ENCODE data around the gene CST3. TPM values are rescaled to one million over a fixed set of nuclear protein-coding genes. Genes with fewer than 3 reads are reported as not detected.
"Not testable (repeated sequence)": the region's sequence is repeated elsewhere in the genome, so short reads cannot be mapped to it uniquely, and the experiment has no call there.

CST3 gene
- 247 and 632 TPM in 2 replicates for total RNA-seq

DNA sequence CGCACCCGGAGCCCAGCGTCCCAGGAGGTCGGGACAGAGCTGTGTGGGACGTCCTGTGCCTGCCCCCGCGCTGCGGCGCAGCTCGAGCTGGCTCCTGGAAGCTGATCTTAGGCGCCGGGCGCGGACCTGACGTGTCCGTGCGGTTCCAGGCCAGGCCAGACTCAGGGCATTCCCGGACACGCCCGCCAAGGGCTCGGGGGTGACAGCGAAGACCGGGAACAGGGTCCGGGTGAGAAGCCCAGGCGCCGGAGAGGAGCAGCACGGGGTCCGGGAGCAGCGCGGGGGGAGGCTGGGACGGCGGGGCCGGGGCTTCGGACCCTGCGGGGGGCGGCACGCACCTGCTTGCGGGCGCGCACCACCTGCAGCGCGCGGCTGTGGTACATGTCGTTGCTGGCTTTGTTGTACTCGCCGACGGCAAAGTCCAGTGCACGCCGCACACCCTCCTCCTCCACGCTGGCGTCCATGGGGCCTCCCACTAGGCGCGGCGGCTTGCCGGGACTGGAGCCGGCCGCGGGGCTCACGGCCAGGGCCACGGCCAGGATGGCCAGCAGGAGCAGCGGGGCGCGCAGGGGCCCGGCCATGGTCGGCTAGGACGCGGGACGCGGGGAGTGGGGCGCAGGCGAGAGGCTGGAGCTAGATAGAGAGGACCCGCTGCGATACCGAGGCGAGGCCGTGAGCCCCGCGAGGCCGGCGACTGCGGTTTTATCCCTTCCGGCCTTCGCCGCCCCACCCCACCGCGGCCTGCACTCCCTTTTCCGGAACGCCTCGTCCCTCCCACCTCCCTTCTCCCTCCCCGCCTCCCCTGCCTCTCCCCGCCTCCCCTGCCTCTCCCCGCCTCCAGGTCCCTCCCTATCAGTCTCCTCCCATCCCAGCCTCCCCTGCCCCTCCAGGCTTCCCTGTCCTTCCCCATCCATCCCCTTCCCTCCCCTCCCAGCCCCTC lies at the start of gene CST3:
TSS of gene CST3 (minus strand) at position 674 of the 940 bp plus-strand sequence. CDS start at position 581, 93 bp downstream.
- peak; percentile 60 for DNase-seq (ENCODE audit: low read depth)

DNA sequence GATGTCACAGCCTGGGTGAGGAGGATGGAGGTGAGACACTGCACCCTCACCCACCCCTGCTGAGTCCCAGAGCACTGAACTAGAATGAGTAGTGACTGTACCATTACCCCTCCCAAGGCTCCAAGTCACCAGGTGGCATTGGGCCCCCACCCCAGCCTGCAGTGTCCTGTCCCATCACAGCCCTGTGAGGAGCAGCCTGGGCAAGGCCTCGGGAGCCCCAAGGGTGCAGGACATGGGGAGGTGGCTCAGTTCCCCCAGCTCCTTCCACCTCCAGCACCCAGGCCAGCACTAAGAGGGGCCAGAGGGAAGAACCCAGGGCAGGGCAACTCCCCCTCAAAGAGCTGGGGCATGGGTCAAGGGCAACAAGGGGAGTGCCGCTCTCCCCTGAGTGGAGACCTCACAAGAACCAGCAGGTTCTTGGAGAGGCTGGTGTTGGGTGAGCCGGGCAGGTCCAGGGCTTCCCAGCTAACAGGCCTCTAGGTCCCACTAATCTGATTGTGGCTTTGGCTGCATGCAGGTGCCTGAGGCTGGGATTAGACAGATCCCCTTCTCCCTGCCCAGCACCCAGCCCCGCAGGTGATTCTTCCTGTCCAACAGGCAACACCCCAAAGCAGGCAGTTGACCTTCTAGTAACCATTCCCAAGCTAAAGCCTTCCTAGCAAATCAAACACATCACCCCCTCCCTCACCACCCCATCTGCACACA lies 48.4 kb upstream of the CST3 start:
- no peak for DNase-seq (ENCODE audit: low read depth)

GRCh38 chr20:23685529-23685896 lies 47.8 kb upstream of the CST3 start:
- DNase-seq (ENCODE audit: low read depth) = not testable (repeated sequence)

- no peak for DNase-seq (ENCODE audit: low read depth)
Observed at GRCh38 chr20:23684261-23684660, 46.5 kb upstream of the CST3 start.

DNA sequence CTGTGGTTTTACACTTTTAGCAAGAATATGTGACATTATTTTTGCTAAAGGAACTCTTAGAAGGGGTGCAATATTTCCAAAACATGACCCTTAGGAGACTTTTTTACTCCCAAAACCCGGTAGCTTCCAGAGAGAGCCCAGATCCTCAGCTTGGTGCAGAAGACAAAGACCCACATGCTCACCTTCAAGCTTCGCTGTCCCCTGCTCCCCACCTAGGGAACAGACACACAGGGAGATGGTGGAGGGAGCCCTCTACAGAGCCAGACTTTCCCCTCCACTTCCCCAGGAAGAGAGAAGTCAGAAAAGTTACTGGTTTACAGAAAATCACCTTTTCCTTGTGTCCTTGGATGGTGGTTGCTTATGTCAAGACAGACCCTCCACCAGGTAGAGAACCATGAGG lies 46.1 kb upstream of the CST3 start:
- DNase-seq (ENCODE audit: low read depth) = no peak

GRCh38 chr20:23683281-23683680 lies 45.5 kb upstream of the CST3 start:
- no peak for DNase-seq (ENCODE audit: low read depth)

DNA sequence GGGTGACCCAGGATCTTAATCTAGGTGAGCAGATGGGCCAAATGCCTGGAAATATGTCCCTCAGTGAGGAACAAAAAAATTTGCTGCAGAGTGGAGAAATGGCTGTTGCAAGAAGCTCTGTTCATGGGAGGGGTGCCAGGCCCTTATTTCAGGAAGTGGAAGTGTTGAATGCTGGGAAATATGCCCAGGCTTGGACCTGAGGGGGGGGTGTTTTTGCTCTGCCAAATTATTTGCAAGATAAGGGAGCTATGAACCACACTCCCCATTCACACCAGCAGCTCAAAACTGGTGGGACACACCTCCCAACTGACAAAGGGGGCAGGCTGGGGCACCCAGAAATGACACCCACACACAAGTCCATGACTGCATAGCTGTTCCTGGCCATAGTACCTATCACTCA lies 42.4 kb upstream of the CST3 start:
- DNase-seq (ENCODE audit: low read depth) = no peak

- no peak for DNase-seq (ENCODE audit: low read depth)
Observed at GRCh38 chr20:23679133-23680092, 41.7 kb upstream of the CST3 start.

- DNase-seq (ENCODE audit: low read depth) = no peak
Observed at GRCh38 chr20:23673209-23673608, 35.5 kb upstream of the CST3 start.

DNA sequence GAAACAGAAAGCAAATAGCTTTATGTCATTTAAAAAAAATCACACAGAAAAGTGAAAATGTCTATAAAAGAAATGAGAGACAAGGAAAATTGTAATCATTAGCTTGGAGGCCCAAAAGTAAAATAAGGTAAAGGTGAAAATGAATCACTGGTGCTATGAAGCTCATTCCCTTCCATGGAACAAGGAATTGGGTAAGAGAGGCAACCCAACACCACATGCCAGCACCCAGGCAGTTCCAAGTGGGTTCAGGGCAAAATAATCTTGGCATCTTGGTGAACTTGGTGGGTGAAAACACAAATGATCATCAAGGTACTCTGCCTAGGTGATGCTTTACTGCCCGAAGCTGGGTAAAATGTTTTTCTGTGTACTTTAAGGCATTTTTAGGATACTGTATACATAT lies 34.4 kb upstream of the CST3 start:
- no peak for DNase-seq (ENCODE audit: low read depth)

DNA sequence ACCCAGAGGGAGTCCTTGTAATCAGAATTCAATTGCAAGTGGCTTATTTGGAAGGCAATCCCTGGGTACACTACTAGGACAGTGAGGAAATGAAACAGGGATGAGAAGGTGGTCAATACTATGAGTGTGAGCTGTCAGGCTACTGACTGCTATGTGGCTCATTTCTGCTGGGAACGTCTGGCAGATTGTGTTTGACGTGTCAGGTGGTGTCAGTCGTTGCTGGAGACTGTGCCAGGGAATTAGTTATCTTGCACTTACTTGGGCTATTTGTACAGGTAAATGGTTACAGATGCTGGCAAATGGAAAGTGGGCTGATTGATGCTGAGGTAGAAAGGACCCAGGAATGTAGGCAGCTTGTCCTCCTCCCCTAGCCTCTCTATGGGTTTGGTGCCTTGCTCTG lies 33.7 kb upstream of the CST3 start:
- no peak for DNase-seq (ENCODE audit: low read depth)

DNA sequence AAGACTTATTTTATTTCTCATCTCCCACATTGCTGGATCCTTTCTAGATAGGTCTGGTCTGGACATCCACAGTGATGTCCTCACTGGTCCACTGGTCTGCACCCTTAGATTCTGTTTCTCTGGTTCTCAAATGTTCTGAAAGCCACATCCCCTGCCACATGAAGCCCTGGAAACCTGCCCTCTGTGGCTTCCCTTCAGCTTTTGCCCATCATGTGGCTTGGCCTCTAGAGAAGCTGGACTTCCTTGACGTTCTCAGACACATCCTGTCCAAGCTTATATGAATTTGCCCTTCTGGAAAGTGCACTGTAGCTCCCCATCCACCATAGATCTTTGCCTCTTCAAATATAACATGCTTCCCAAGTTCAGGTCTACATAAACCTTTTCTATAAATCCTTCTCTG lies 32.6 kb upstream of the CST3 start:
- DNase-seq (ENCODE audit: low read depth) = no peak

- no peak for DNase-seq (ENCODE audit: low read depth)
Observed at GRCh38 chr20:23669866-23670265, 32.1 kb upstream of the CST3 start.

DNA sequence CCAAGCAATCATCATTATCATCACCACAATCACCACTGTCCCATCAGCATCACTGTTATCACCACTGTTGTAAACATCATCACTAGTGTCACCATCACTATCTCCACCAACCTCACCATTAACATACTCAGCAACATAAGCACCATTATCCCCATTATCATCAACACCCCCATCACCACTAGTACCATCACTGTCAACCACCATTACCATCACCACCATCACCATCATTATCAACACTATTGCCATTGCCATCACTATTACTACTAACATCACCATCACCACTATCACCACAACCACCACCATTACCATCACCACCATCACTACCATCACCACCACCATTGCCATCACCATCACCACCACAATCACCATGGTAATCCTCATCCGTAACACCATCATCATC lies 31.6 kb upstream of the CST3 start:
- DNase-seq (ENCODE audit: low read depth) = no peak

- peak; percentile 48 for DNase-seq (ENCODE audit: low read depth)
Observed at GRCh38 chr20:23668477-23668951, 30.8 kb upstream of the CST3 start.

GRCh38 chr20:23667666-23668065 lies 29.9 kb upstream of the CST3 start:
- no peak for DNase-seq (ENCODE audit: low read depth)

DNA sequence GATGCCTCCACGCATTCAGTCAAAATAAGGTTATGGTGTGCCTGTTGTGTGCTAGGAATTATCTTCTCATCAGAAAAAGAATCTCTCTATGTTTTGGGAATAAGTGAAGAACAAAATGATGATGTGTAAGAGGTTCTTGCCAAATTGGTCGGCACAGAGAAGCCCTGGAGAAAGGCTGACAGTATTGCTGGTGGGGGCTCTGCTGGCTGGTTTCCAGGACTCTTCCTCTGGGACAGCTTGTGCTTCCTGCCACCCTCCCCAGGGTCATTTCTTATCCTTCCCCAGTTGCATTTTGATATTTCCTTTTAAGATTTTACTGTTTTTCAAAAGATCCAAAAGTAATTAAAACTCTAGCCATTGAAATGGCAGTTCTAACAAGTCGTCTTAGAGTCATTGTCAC lies 28.9 kb upstream of the CST3 start:
- DNase-seq (ENCODE audit: low read depth) = no peak

- no peak for DNase-seq (ENCODE audit: low read depth)
Observed at GRCh38 chr20:23666189-23666588, 28.4 kb upstream of the CST3 start.

GRCh38 chr20:23664954-23665353 lies 27.2 kb upstream of the CST3 start:
- no peak for DNase-seq (ENCODE audit: low read depth)

DNA sequence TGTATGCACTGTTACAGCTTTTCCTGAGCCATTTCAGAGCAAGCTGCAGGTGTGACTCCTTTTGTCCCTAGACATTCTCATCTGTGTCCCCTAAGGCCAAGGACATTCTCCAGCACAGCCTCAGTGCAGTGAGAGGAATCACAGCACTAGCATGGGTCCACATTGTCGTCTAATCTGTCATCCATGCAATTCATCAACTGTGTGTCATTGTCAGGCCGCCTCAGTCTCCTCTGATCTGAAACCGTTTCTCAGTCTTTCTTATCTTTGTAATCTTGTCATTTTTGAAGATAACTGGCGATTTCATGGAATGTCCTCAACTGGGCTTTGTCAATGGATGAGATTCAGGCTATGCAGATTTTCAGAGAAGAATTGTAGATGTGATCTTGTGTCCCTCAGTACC lies 26.3 kb upstream of the CST3 start:
- not testable (repeated sequence) for DNase-seq (ENCODE audit: low read depth)

DNA sequence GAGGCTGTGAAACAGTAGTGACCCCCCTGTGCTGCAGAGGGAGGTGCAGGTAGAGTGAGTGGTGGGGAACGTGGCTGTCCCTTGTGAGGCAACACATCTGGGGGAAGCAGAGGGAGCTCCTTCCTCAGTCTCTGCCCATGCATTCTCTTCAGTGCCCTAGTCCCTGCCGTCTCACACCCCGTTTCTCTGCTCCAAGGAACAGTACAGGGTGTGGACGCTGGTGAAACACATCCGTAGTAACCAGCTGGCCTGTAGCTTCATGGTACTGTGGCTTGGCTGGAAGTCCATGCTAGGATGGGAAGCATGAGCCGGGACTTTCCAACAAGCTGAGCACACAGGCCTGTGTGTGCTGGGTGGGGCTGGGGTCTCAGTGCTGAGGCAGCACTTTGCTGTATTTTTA lies 25.4 kb upstream of the CST3 start:
- no peak for DNase-seq (ENCODE audit: low read depth)

Data from renal cortical epithelial cell (primary cell).